Epithelial cell of proximal tubule (primary cell): ENCODE data around the gene GZMA. TPM values are rescaled to one million over a fixed set of nuclear protein-coding genes. Genes with fewer than 3 reads are reported as not detected.
"Not testable (repeated sequence)": the region's sequence is repeated elsewhere in the genome, so short reads cannot be mapped to it uniquely, and the experiment has no call there.

Source experiments
- DNase-seq: peaks from one replicate; pipeline ENCODE4 v3.0.0-alpha.2; 2011; ENCODE audit warnings: low read depth
- H3K4me3 ChIP-seq: 2 replicates; pipeline ENCODE4 v1.5.1; 2011; ENCODE audit warnings: low read depth, mild to moderate bottlenecking, low read length
- CTCF ChIP-seq: conservative IDR thresholded peaks from 2 replicates; pipeline ENCODE4 v1.5.1; 2012; ENCODE audit warnings: low read depth, mild to moderate bottlenecking, low read length
- total RNA-seq: library from RNA; depleted of rRNA; stranded (reverse); fragments of >200 nt; gene quantifications from 2 replicates; pipeline ENCODE4 v1.2.3, GENCODE V29; 2015

The GZMA gene
- total RNA-seq, 1 donor from 2014 or later = not detected

- no peak for DNase-seq
- no peak for TF ChIP-seq CTCF
Observed at GRCh38 chr5:55066277-55066676, 36.2 kb upstream of the GZMA start.

GRCh38 chr5:55070968-55071367 is 31.5 kb upstream of the GZMA start:
- TF ChIP-seq CTCF = no peak
- no peak overlapping the region for H3K4me3 ChIP-seq
- DNase-seq = no peak

More at GRCh38 chr5:55066277-55066676, 36.2 kb upstream of the GZMA start:
- no peak overlapping the region for H3K4me3 ChIP-seq

GRCh38 chr5:55071413-55071812 is 31.0 kb upstream of the GZMA start:
- no peak overlapping the region for H3K4me3 ChIP-seq
- TF ChIP-seq CTCF = no peak
- no peak for DNase-seq

GRCh38 chr5:55072666-55073065 is 29.8 kb upstream of the GZMA start:
- no peak for DNase-seq
- TF ChIP-seq CTCF = no peak
- H3K4me3 ChIP-seq = no peak overlapping the region

- no peak overlapping the region for H3K4me3 ChIP-seq
- TF ChIP-seq CTCF = no peak
- no peak for DNase-seq
Observed at GRCh38 chr5:55073211-55073610, 29.2 kb upstream of the GZMA start.

GRCh38 chr5:55081541-55081940 is 20.9 kb upstream of the GZMA start:
- no peak for DNase-seq
- TF ChIP-seq CTCF = no peak
- no peak overlapping the region for H3K4me3 ChIP-seq

- DNase-seq, H3K4me3 ChIP-seq: not testable (repeated sequence)
Observed at GRCh38 chr5:55089301-55089700, 13.1 kb upstream of the GZMA start.

GRCh38 chr5:55091011-55091410 is 11.4 kb upstream of the GZMA start:
- H3K4me3 ChIP-seq = not testable (repeated sequence)

More at GRCh38 chr5:55091011-55091410, 11.4 kb upstream of the GZMA start:
- not testable (repeated sequence) for DNase-seq
